Stimulated activated CD4-positive, alpha-beta T cell treated with anti-CD3 and anti-CD28 coated beads, Interleukin-12 subunit alpha, Interleukin-12 subunit beta, amount 100 ng/mL, for 4 hours (primary cell): ENCODE measurements around the gene CSRP3.
"Not testable (repeated sequence)": the region's sequence is repeated elsewhere in the genome, so short reads cannot be mapped to it uniquely, and the experiment has no call there.

ENCODE experiments used
- DNase-seq: peaks from one replicate; pipeline ENCODE4 v3.0.0-alpha.2; 2020

Gene CSRP3

GRCh38 chr11:19185036-19185435, 16.7 kb downstream of the CSRP3 start:
- no peak for DNase-seq

- no peak for DNase-seq
Observed at GRCh38 chr11:19183646-19184045, 18.1 kb downstream of the CSRP3 start.

GRCh38 chr11:19181531-19182261, 20.1 kb downstream of the CSRP3 start:
- no peak for DNase-seq

- DNase-seq: no peak
Observed at GRCh38 chr11:19176629-19177186, 25.1 kb downstream of the CSRP3 start.

- DNase-seq: no peak
Observed at GRCh38 chr11:19173964-19174638, 27.7 kb downstream of the CSRP3 start.

GRCh38 chr11:19173004-19173689, 28.6 kb downstream of the CSRP3 start:
- no peak for DNase-seq

- no peak for DNase-seq
Observed at GRCh38 chr11:19168090-19168489, 33.7 kb downstream of the CSRP3 start.

GRCh38 chr11:19164881-19165280, 36.9 kb downstream of the CSRP3 start:
- DNase-seq: no peak

GRCh38 chr11:19164230-19164855, 37.4 kb downstream of the CSRP3 start:
- DNase-seq: no peak

GRCh38 chr11:19163617-19164016, 38.2 kb downstream of the CSRP3 start:
- DNase-seq: no peak

GRCh38 chr11:19162951-19163505, 38.8 kb downstream of the CSRP3 start:
- no peak for DNase-seq

GRCh38 chr11:19161651-19162050, 40.1 kb downstream of the CSRP3 start:
- no peak for DNase-seq

GRCh38 chr11:19160847-19161246, 40.9 kb downstream of the CSRP3 start:
- DNase-seq: no peak

GRCh38 chr11:19156892-19157291, 44.9 kb downstream of the CSRP3 start:
- no peak for DNase-seq

- DNase-seq: no peak
Observed at GRCh38 chr11:19145319-19145718, 56.5 kb downstream of the CSRP3 start.

GRCh38 chr11:19136884-19137283, 64.9 kb downstream of the CSRP3 start:
- DNase-seq: not testable (repeated sequence)

- DNase-seq: no peak
Observed at GRCh38 chr11:19134004-19134403, 67.8 kb downstream of the CSRP3 start.
